COLO668 (cell line): Measurements from ENCODE around the gene PPP1R37.
A peak's percentile ranks its signal among the peaks of the same experiment; 100 is the strongest.

Source experiments
- DNase-seq: peaks from one replicate; lab custom pipeline; 2025; ENCODE audit not compliant: unreplicated experiment; lab: John Stamatoyannopoulos, UW

PPP1R37 gene

DNA sequence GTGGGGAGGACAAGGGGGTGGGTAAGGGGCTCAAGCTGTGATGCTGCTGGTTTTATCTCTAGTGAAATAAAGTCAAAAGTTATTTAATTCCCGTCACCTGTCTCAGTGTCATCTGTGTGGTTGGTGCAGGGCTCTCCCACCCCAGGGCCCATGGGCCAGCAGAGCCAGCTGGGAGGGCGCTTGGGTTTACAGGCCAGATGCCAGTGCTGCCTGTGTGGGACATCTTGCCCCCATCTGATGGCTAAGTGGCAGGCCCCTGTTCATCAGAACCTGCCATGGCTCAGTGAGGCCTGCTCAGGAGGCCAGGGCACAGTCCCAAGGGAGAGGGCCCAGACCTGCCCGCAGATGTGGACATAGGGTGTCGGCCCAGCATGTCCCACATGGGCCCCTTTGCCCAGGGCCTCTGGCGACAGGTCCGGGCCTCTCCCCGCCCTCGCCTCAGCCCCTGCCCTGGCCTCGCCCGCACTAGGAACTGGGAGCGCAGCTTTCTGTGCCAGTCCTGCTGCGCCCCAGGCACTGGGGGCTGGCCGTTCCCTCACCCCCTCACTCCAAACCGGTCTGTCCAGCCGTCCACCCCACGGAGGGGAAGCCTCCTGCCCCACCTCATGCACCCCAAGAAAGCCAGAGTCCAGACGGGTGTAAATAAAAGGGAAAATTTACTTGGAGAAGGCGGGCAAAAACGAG is 22.0 kb upstream of the PPP1R37 start:
- DNase-seq, result no peak

DNA sequence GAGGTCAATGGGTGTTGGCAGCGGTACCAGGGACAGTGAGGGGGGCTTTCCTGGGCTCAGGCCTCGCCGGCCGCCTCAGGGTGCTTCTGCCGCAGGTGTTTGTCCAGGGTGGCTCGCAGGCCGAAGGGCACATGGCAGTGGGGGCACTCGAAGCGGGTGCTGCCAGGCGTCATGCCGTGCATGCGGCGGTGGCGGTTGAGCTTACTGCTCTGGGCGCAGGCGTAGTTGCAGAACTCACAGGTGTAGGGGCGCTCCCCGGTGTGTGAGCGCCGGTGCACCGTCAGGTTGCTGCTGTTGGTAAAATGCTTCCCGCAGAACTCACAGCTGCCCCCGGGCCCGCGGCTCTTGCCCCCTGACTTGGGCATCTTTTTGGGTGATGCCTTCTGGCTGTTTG is 21.4 kb upstream of the PPP1R37 start:
- no peak for DNase-seq

DNA sequence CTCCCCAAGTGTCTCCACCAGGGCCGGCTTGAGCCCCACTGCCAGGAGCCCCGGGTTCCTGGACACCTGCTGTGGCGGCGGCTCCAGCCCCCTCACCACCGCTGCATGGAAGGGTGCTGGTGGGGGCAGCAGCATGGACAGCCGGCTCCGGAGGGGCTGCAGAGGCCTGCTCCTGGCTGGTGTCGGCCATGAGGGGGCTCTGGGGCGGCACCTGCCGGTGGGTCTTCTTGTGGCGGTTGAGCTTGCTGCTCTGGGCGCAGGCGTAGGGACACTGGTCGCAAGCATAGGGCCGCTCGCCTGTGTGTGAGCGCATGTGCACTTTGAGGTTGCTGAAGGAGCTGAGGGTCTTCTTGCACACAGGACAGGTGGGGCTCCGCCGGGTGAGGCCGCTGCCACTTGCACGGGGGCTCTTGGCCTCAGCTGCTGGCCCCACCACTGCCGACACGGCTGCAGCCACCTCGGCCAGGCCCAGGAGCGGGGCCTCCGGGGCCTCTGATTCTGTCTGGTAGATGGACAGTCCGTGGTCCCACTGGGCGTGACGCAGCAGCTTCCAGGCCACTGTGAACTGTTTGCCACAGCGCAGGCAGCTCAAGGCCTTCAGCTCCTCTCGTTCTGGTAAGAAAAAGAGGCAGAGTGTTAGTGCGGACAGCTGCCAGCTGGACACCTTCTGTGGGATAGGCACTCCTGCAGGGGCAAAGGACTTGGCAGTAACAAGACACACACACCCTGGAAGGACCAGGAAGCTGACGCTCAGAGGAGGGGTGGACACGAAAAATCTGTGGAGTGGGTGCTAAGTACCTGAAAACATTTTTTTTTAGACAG is 20.8 kb upstream of the PPP1R37 start:
- DNase-seq, result no peak

DNA sequence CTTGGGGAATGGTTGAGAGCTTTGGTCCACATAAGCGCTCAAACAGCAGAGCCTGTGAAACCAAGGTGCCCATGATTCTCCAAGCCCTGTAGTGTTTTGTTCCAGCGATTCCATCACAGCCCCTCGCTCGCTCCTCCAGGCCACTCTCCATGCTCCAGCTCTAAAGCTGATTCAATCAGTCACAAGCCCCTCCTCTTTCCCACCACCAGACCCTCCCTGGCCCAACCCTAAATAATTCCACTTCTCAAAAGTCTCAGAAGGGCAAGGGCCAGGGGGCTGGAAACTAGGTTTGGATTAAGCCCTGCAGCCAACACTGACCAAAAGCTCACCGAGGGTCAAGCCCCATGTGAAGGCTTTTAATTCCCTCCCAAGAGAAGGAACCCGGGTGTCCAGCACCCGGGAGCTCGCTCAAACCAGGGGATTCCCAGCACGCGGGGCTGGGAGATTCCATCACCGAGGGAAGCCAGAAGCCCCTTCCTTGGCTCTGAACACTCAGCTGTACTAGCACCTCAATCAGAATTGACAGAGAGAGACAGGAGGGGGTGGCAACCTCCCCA is 18.2 kb upstream of the PPP1R37 start:
- DNase-seq, result no peak

DNA sequence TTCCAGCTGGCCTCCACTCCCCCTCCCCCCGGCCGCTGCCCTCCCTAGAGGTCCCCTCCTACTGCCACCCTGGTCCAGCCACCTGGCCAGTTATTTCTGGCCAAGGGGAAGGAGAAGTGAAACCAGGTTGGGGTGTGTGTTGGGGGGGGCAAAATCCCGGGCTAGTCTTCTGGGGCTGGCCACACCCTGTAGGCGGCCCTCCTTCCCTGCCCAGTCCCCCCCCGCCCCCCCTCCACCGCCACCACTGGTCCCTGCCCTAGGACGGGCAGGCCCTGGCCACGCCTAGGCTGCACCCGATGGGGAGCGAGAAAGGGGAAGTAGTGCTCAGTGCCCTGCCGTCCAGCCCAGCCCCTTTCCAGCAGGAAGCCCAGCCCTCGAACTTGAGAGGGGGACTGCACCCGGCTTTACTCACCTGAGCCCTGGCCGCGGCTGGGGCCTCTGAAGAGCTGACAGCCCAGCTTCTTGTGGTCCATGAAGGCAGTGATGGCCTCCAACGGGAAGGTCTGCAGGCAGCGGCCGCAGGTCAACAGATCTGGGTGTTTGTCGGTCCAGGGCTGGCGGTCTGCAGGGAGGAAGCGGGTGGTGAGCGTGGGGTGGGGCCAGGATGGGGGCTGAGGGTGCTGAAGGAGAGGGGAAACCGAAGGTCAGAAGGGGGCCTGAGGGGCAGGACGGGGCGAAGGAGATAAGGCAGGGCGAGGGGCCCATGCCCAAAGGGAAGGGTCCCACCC is 17.5 kb upstream of the PPP1R37 start:
- DNase-seq, result peak; percentile 74

DNA sequence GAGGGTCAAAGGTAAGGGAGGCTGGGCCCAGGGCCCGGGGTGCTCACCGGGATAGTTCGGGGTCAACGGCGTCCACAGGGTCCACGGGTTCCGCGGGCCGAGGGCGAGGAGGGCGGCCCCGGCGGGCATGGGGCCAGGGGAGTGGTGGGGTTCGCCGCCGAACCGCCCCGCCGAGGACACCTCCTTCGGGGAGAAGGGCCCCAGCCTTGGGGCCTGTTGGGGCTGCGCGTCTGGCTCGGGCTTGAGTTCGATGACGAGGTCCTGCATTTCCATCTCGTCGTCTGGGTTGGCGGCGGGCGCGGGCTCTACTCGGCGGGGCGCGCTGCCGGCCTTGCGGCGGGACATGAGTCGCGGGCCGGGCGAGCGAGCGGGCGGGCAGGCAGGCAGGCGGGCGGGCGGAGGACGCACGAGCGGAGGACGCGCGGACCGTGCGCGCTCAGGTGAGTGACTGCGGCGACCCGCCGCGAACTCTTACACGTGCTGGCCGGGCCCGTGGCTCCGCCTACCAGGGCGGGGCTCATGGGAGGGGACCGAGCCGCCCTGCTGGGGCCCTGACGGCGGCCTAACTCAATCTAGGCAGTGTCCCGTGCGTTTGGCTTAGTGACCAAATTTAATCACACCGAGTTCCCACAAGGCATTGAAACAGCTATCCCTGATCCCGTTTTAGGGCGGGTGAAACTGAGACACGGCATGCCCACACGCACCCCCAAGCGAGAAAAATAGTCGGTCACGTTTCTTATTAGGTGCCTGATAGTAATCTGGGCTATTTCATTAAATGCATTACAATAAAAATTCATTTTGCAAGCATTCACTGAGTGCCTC is 16.7 kb upstream of the PPP1R37 start, which contains the start of gene ZNF296:
Gene ZNF296 (minus strand): TSS at position 450 of the 822 bp plus-strand sequence. CDS start 105 bp downstream, at position 345.
- DNase-seq, result peak; percentile 92

DNA sequence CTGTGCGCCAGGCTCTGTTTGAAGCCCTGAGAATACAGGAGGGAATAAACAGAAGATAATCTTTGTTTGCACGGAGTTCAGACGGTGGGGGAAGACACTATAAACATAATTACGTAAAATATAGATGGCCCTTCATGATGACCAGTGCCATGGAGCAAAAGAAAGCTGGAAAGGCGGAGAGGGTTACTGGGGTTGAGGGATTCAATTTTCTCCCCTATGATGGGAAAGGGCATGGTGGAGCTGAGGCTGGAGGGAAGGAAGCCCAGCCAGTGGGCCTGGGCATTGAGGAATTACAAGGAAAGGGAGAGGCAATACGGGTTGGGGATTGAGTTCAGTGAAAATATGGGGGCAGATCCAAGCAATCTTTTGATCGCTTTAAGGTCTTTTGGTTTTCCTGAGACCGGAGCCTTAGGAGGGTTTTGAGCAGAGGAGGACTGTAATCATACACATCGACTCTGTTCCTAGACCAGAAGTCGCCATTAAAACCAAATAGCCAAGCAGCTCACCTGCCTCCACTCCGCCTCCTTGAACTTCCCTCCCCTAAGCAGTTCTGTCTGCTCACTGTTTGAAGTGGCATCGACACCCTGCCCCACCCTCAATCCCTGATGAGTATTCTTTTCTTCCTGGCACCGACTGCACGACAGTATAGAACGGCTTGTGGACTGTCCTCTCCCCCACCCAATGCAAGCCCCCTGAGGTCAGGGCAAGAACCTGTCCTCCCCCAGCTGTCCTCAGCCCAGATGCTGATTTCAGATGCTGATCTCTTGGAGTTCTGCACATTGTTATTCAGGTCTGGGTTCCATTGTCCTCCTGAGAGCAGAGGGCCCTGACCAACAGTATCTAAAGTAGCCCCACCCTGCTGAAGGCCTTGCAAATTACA is 15.9 kb upstream of the PPP1R37 start:
- no peak for DNase-seq

DNA sequence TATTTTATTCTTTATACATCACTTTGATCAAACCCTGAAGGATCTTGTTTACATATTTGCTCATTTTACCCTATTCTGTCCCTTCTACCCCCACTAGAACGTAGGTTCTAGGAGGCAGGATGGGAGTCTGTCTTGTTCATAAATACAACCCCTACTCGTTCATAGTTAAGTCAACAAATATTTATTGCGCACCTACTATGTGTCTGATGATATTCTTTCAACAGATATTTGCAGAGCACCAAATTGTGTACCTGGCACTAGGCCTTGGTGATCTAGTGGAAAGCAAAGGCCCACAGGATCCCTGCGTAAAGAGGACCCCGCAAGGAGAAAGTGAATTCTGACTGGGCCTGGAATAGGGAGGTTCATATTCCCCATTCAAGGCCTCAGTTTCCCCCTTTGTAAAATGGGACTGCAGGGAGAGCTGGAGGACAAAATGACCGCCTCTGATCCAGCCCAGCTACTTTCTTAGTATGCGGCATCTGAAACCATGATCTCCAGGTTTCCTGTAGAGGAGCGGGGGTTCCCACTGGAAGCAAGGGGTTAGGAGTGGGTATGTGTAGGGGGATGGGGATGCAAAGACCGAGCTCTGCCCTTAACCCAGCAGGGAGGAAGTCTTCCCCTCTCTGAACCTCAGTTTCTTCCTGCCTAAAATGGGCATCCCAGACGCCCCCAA is 14.5 kb upstream of the PPP1R37 start:
- no peak for DNase-seq

DNA sequence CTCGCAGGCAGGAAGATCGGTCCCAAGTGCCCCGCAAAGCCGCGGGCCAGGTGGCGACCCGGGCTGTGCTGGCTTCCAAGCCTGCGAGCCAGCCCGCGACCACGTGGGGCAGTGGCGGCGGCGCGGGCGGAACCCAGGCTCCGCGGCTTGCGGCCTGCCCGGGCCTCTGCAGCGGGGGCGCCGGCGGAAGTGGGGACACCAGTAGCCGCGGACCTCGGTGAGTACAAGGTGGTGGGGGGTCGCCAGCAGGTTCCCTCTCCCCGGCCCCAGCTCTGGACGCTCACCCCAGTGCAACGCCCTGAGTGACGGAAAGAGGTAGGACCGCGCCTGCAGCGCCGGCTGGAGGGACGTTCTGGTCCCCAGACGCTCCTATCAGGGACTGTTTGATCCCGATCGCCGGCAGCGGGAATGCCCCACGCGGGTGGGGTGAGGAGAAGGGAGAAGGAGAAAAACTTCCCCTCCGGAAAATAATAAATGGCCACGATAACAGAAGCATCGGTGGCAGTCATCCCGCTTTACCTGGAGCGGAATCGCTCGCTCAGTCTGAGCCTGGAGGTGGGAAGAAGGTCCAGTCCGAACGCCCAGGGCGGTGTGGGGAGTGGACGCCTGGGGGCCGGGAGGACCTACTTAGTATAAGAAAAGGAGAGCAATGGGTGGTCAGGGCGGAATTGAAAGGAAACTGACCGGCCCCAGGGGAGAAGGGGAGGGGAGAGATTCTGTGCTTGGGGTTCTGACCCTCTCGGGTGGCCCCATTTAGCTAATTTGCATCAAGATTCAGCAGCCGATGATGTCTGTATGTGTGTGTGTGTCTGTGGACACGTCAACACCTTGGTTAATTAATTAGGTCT is 13.7 kb upstream of the PPP1R37 start, which contains the start of gene GEMIN7:
Gene GEMIN7 (plus strand): TSS at position 198 of the 848 bp plus-strand sequence. CDS start 10,855 bp downstream, outside the sequence.
- DNase-seq, result peak; percentile 89

DNA sequence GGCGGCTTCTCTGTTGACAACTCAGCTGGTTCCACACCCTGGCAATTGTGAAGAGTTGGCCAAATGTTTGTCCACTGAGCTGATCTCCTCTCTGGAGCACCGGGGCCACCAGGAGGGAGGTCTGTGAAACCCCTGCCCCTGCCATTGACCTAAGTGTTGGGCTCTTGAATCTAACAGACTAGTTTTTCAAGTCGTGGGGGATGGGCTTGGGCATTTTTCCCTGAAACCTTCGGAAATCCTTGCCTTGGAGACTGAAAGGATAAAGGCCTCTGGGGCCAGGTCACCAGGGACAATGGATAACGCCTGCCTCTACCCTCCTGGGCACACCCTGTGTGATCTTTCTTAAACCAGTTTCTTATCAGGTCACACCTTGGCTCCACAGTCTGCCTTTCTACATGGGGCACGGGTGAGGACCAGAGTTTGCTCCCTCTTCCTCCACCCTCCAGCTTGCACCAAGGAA is 13.0 kb upstream of the PPP1R37 start:
- DNase-seq, result peak; percentile 51

DNA sequence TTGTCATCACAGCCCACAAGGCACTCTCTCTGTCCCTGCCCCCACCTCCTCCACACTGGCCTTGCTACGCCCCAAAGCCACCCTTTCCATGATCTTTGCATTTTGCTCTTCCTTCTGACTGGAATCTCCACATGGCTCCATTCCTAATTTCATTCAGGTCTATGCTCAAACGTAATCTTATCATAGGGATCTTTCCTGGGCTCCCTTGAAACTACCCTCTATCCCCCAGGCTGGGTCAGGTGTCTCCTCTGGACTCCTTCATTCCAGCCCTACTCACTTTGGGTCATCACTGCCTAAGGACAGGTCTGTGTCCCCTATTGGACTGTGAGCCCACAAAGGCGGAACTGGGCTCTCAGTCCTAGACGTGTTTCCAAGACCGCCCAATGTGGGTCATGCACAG is 10.8 kb upstream of the PPP1R37 start:
- DNase-seq, result no peak

DNA sequence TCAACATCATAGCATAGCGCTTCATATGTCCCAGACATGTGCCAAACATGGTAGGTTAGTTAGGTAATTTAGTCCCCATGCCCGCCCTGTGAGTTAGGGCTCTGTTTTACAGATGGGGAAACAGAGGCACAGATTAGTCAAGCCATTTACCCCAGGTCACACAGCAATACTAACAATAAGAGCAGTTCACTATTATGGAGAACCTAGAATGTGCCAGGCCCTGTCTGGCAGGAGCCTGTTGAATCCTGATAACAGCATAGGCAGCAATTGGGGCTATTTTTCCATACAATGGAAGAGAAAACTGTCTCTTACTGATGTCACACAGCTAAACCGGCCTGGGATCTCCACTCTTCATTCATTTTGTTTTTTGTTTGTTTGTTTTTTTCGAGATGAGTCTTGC is 6.5 kb upstream of the PPP1R37 start:
- no peak for DNase-seq

DNA sequence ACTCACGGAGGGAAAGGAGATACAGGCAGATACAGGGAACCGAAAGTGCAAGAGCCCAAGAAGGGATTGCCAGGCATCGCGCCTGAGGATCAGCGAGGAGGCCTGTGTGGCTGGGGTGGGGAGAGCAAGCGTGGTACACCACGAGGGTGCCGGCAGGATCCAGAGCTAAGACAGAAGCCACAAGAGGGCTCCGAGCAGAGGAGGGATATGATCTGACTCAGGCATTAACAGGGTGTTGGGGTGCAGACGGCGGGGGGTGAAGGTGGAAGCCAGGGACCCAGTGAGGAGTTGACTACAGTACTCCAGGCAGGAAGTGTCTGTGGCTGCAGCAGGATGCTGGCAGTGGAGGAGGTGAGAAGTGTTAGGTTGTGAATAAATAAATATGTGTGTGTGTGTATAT is 5.4 kb upstream of the PPP1R37 start:
- DNase-seq, result no peak

DNA sequence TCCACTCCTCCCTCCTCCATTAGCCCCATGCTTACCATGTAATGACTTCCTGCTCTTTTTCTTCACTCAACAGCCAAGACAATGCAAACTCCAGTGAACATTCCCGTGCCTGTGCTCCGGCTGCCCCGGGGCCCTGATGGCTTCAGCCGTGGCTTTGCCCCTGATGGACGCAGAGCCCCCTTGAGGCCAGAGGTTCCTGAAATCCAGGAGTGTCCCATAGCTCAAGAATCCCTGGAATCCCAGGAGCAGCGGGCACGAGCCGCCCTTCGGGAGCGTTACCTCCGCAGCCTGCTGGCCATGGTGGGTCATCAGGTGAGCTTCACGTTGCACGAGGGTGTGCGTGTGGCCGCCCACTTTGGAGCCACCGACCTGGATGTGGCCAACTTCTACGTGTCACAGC is 2.9 kb upstream of the PPP1R37 start:
- DNase-seq, result no peak

DNA sequence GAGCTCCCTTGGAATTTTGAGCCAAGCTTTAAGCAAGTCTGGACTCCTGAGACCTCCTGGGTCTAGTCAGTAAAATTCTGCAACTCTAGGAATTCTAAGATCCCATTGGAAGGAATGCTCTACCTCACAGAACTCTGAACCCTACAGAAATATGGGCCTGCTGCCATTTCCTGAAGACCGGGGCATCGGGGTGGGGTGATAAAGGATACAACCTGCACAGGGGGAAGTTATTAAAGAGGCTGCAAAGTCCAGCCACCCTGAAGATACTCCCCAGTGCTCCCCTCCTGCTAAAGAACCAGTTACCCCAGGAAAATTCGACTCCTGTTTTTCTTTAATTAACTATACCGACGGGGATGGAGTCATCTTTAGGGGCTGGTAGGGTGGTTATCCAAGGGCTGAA is 2.4 kb upstream of the PPP1R37 start:
- no peak for DNase-seq

DNA sequence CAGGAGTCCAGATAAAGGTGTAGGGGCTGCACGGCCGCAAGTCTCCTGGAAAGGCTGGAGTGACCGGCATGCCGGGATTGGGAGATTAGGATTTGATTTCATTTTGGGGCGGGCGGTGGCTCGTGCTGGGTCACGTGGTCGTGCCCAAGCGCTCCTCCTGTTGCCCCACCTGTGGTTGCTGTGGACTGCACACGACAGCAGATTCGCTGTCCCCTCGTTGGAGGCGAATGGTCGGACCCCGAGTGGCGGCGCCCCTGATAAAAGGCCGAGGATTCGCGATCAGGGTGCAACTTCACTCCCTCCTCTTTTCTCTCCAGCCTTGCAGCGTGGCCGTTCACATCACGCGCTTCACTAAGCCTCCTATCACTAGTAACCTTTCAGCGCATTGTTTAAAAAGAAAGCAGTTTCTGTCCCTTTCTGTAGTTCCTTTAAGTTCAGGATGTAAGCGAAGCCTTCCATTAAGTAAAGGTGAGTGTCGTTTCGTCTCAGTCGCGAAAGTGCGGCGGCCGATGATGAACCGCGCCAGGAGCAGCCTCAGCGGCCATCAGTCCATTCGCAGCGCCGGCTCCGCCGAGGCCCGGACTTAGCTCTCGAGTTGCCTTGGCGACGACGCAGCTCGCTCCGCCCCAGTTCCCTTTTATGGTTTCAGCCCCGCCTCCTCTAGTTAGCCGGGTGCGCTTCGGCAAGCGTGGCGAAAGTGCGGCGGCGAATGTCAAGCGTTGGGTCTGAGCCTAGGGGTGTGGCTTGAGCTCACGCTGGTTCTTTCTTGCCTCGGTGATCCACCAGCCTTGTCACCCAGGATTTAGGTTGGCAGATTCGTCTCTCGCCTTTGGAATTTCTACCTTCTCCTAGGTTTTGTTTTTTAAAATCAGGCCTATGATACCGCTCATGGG is 1.7 kb upstream of the PPP1R37 start:
- DNase-seq, result peak; percentile 99

DNA sequence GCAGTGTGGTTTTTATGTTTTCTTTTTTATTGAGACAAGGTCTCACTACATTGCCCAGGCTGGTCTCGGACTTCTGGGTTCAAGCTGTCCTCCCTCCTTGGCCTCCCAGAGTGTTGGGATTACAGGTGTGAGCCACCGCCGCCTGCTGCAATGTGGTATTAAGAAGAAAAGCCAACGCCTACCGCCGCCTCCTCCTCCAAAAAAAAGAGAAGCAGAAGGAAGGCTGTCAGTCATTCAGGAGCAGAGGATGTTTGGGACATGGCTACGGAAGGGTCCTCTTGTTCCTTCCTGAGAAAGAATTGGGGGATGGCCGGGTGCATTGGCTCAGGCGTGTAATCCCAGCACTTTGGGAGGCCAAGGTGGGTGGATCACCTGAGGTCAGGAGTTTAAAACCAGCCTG is 1.2 kb downstream of the PPP1R37 start:
- DNase-seq, result no peak
